Sigmoid colon (tissue), 4 donors: Measurements from ENCODE around the gene AIF1.

Experiments used
- CTCF ChIP-seq, 4 experiments: fragments of 450-650 bp in 3 of 4; fragments of 200-600 bp in 1 of 4; IDR thresholded peaks; one replicate each; pipeline ENCODE4 v1.5.1; 2016 to 2019; ENCODE audit warnings: antibody characterized with exemption in 4 of 4, mild to moderate bottlenecking in 3 of 4, moderate library complexity in 2 of 4
- EP300 ChIP-seq, 4 donors: sonication (generic); formaldehyde crosslinking; IDR thresholded peaks; one replicate each; pipeline ENCODE4 v1.6.1; 2017; ENCODE audit warnings: antibody characterized with exemption in 4 of 4
- POLR2AphosphoS5 ChIP-seq, 4 donors: sonication (generic); formaldehyde crosslinking; IDR thresholded peaks; one replicate each; pipeline ENCODE4 v1.6.1; 2017; ENCODE audit warnings: antibody characterized with exemption in 4 of 4

- TF ChIP-seq CTCF (IDR thresholded peaks at IDR 0.05) (no peak), EP300 (IDR thresholded peaks at IDR 0.05) (no peak), POLR2AphosphoS5 (IDR thresholded peaks at IDR 0.05) (no peak)
These were observed 39.7 kb downstream of the AIF1 start for GRCh38 chr6:31654574-31655348.
